NCI-H446 (cell line): Measurements from ENCODE around the gene SHB.
"Not testable (repeated sequence)": the region's sequence is repeated elsewhere in the genome, so short reads cannot be mapped to it uniquely, and the experiment has no call there.

Experiments
- DNase-seq, 2 experiments: peaks; one replicate each; lab custom pipeline; 2025; lab: John Stamatoyannopoulos, UW

SHB gene

DNA sequence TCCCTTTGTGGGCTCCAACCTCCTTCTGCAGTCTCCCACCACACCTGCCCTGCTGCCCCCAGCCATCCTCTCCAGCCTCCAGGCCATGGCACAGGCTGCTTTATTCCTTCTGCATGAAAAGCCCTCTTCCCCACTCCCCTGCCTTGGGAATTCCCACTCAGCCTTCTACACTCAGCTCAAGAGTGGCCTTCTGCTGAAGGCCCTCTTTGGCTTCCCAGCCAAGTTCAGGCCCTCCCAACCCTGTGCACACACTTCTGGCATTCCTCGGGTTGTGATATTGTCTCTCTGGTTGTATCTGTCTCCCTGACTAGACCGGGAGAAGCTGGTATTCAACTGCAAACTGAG is 5.7 kb downstream of the SHB start:
- no peak for DNase-seq

DNA sequence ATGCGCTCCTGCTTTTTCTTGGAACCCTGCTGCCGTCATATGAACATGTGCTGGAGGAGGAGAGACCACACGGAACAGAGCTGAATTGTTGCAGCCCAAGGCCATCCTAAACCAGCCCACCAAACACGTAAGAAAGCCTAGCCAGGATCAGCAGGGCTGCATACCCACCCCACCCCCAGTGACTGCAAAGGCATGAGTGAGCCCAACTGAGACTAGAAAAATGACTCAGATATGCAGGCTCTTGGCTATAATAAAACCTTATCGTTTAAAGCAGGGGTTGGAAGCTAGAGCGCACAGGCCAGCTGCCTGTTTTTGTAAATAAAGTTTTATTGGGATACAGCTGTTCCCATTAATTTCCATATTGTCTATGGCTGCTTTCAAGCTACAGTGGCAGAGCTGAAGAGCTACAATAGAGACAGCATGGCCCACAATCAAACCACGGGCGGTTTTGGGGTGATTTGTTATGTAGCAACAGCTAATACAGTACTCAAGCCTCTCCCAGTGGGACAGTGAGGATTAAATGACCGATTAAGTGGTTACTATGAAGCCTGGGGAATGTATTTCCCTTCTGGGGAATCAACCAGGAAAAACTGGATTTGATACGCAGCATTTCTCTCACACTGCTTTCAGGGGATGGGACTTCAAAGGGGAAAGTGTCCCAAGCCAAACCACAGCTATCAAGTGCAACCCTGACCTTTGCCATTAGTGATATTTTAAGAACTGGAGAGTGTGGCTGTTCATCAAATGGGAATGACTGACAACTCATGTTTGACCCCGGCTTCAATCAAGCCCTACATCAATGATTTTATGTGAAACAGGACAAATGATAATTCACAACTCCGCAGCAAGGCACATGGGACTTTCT is 6.3 kb downstream of the SHB start:
- no peak for DNase-seq

DNA sequence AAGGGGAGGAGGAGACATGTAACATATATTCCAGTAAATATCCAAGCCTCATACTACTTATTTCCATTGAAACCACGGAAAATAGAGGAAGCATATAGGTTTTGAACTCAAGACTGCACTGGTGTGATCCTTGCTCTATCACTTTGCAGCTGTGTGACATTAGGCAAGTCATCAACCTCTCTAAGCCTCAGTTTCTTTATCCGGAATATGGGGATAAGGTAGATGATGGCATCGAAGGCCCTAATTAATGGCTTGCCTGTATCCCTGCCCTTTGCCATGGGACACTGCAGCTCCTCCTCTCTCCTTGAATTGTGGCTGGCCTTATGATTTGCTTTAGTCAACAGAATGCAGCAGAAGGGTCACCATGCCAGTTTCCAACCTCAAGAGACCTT is 6.9 kb downstream of the SHB start:
- no peak for DNase-seq

DNA sequence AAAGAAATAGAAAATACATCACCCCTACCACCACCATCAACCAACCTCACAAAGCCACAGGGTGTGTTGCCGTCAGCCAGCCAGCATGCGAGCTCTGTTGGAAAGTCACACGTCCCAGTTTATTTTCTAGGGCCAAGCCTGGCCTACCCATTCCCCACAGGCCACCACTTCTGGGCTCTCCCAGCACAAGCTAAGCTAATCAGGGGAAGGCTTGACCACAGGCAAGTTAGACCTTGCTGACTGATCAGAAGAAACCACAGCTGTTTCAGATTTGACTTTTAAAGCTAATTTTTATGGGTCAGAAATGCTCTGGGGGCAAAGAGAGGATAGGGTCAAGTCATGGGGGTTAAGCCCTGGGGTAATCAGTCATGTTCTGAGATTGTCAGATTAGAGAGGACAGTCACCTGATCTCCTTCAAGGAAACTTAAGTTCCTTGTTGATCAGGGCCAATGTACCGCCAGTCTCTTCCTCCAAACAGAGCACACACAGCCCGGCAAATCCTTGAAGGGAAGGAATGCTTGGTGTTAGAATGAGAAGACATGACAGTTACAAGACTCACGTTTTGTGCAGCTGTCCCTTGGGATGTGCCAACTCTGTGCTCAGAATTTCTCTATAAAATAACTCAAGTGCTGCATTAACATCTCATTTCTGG is 7.6 kb downstream of the SHB start:
- DNase-seq, result no peak

DNA sequence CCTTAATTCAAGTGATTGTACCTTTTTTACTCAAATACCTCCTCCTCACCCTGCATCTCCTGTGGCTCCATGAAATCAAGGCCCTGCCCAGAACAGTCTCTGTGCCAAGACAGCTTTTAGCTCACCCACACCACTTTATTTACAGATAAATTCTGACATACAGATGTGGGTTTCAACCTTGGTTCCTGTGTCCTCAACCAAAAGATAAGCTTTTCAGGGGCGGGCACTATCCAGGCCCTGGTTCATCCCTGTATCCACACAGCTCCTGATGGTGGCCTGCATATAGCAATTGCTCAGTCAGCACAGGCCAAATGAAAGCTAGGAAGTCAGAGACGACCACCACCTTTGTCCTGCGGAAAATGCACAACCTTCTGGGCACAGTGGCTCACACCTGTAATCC is 8.3 kb downstream of the SHB start:
- DNase-seq, result no peak

DNA sequence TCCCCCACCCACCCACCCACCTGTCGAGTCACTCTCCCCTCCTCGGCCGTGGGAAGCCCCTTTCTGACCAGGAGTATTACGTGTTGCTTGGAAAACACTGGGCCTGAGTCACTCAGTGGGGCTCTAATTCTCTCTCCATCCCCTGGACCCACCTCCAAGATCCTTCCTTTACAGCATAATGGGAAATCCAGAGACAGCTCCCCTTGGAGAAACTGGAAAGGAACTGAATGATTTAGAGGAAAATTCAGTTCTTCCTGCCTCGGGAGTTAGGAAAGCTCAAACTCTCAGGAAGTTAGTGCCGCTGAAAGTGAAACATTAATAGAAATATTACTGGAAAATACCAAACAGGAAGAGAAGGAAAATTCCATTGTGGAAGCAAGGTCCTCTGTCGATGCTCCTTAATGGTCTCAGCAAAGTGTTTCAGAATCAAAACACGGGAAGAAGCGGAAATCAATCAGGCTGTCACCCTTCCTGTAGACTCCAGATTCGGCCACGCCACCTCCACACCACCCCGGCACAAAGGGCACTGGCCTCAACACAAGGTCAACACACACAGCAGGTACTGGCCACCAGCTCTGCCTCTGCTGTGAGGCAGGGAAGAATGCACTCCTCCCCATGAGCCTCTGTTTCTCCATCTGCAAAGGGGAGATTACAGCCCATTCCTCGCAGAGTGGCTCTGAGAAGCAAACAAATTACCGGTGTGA is 9.6 kb downstream of the SHB start:
- DNase-seq, result no peak

DNA sequence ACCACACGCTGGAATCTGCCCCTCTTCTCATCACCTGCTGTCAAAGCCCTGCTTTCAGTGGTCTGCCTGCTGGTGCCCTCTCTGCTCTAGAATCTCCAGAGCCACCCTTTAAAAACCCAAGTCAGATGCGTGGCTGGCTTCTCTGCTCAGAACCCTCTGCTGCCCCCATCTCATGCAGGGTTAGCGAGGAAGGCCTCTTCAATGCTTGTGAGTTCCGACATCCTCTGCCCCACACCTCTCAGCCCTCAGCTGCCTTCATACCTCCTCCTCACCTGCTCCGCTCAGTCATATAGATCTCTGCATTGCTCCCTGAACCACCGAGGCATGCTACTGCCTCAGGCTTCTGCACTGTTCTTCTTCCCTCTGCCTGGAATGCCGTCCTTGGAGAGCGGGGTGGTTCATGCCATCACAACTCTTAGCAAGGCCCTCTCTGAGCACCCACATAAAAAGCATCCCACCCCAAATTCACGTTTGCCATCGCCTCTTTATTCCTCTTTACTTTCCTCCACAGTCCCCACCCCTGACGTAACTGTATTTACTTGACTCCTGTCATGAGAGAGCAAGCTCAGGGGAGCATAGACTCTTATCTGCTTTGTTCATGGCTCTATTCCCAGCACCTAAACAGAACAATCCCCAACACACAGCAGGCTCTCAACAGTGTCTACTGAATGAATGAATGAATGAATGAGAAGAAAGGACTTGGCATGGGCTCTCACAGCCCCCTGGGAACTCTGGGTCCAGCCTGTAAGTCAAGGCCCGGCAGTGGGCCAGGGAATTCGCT is 10.4 kb downstream of the SHB start:
- DNase-seq, result no peak

DNA sequence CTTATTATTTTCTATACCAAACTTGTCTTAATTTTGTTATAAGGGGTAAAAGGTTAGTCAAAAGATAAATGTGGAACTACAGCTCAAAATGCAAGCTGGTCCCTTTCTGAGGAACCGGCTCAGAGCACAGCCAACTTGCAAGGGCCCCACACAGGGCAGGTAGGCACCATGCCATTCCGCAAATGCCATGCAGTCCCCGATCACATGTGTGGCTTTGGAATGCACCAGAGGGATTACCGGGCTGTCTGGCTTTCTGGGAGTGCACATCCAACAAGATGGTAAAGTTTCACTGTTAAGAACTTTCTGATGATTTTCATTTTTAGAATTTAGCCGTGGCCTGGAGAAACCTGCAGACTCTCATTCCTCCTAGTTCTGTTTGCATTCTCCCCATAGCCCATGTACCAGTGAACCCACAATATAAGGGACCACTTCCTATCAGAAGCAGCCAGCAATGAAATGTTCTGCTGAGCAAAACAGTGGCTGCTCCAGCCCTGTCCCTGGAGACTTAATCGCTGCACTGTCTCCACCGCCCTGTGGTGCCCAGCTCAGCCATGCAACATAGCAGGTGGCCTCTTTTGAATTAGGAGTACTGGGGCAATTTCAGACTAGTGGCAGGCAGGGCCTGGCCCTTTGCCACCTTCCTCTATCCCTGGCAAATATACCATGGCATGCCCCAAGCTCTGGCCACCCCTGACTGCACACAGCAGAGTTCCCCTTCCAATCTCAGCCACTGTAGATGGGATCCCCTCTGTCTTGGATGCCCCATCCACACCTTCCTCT is 11.4 kb downstream of the SHB start:
- DNase-seq, result peak in 1 of 2 experiments; percentile 72

DNA sequence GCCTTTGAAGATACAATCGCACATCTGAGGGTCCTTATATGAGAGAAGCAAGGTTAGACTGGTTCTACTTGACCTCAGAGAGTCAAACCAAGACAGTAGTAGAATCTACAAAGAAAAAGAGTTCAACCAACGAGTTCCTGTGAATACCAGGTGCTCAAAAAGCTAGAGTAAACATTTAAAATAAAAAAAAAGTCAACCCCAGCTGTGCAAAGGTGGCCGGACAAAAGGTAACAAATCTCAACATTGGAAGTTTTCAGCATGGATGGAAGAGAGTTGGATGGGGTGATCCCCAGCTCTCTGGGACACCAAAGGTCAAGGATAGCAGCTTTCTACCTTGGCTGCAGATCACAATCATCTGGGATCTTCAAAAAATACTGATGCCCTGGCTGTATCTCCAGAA is 14.4 kb downstream of the SHB start:
- DNase-seq, result no peak

DNA sequence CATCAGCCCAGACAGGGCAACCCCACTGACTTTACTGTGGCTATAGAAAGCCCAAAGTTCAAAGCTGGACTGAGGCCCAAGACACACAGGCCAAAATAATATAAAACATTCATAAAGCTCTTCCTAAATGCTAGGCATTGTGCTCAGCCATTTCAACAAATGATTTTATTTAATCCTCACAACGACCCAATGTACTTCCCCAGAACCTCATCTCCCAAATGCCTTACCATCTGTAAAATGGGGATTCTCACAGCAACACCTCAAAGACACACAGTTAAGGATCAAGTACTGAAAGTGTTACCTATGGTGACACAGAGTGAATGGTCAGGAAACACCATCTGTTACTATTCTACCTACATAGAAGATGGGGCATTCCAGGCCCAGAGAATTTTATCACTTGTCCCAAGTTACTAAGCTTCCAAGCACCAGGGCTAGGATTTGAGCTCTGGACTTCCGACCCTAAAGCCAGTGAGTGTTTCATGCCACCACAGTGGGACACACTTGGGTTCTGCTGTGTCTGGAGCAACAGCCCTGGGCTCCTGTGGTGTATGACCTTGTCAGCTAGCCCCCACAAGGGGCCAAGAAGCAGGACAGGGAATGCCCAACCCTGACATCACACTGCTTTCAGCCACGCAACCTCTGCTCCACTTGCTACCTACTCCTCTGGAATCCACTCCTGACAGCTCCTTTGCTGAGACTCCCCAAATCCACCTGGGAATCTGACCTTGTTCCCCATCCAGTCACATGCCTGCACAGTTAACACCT is 15.1 kb downstream of the SHB start:
- DNase-seq, result no peak

DNA sequence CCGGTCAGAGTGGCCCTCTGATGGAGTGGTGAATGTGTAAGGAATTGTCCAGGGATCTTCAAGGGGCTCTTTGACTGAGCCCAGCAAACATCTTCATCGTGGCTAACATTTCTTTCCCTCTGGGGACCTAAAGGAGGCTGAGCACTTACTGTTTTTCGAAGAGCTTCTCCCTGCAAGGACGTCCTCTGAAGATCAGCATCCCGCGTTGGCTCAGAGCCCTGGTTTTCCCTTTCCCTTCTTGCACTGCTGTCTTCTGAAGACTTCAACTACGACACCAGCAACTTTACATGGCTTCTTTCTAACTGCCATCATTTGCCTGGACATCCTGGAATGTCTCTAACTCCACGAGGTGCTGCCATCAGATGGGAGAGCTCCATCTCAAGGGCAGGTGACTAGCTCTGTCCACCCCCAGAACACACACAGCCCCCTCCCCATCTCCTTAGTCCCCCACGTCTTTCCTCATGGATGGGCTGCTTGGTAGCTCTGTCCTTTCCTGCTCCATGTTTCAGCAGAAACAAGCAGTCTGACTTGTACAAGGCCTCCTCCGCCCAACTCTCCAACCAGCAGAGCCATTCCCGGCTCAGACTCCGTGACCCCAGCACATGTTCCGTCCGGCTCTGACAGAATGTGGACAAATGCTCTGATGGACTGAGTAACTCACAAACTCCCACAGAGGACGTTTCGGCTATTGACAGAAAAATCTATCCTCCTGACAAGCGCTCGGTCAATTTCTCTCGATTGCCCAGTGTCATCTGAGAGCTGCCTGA is 17.1 kb downstream of the SHB start:
- no peak for DNase-seq

DNA sequence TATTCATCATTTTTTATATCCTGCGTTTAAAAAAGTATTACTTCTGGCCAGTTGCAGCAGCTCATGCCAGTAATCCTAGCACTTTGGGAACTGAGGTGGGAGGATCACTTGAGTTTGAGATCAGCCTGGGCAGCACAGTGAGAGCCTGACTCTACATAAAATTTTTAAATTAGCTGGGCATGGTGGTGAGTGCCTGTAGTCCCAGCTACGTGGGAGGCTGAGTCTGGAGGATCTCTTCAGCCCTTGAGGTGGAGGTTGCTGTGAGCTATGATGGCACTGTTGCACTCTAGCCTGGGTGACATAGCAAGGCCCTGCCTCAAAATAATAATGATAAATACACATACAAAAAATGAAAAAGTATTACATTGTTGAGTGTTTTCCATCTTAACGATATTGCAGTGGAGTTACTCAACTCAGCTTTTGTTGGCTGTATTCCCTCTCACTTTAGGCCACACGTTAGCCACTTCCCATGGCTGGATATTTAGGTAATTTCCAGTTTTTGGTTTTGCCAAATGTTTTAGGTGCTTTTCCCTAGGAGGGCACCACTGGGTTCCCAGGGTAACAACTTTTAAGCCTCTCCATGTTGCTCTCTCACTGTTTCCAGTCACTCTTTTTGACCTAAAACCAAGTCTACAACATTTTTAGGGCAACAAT is 20.6 kb downstream of the SHB start:
- DNase-seq, result no peak

DNA sequence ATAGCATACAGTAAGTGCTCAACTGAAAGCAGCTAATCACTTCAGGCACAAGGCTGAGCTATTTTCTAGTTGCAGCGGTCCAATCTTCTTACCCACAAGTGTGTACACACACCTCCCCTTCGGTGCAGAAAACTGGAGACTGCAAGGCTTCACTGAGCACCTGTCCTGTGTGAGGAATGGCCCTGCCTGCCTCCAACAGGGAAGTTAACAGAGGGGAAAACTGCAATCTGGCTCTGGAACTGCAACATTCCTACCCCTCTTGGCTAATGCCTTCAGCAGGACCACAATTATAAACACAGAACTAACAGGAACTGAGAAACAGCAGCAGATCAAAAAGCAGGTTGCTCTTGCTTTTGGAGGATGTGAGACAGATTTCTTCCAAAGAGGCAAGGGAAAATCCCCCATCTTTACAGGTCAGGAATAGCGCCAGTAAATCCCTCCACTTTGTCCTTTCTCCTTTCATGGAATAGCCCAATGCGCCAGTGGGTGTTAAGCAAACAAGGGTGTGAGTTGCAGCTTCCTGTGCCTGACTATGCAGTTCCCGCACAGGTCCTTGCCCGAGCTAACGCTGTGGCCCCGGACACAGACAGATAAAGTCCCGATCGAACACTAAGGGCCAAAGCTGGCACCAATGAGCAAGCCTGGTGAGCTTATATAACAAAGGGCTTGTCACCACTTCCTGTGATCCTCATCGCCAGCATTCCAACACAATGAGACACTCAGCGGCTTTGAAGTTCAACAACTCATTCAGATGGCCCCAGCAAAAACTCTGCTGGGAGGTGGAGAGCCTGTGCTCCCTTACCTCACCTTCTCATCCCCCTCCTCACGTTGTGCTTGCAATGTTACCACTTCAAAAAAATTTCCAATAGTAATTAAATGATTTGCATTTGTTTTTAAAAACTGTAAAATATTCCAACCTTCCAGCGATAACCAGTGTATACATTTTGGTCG is 21.5 kb downstream of the SHB start:
- DNase-seq, result peak in 1 of 2 experiments; percentile 41

DNA sequence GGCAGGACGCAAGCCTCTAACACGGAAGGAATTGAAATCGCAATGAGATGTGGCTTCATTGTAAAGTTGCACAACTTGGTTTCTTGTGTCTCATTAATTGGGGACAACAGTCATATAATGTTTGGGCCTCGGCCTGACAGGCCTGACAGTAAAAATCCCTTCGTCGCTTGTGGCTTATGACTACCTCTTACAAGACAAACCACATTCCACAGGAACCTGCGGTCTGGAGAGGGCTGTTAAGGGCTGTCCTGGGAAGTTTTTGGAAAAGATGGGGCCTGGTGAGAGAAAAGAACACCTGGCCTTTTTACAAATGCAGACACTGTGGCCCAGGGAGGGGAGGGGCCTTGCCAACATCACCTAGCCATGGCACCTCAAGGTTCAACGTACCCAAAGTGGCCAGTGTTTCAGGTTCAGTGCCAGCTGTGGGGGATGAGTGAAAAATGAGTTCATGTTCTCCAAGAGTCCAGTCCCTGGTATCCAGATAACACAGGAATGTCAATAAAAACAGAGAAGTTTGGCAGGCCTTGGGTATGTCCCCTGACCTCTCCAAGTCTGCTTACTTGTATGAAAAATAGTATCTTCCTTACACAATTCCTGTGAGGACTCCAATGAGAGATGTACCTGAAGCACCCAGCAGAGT is 22.2 kb downstream of the SHB start:
- no peak for DNase-seq

DNA sequence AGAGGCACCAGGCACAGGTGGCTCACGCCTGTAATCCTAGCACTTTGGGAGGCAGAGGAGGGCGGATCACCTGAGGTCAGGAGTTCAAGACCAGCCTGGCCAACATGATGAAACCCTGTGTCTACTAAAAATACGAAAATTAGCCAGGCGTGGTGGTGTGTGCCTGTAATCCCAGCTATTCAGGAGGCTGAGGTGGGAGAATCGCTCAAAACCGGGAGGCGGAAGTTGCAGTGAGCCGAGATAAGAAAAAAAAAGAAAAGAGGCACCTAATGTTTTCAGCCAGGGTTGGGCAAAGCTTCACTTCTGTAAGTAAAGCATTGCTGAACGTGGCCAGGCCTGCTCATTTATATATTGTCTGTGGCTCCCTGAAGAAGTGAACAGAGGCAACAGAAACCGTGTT is 23.1 kb downstream of the SHB start:
- not testable (repeated sequence) for DNase-seq

DNA sequence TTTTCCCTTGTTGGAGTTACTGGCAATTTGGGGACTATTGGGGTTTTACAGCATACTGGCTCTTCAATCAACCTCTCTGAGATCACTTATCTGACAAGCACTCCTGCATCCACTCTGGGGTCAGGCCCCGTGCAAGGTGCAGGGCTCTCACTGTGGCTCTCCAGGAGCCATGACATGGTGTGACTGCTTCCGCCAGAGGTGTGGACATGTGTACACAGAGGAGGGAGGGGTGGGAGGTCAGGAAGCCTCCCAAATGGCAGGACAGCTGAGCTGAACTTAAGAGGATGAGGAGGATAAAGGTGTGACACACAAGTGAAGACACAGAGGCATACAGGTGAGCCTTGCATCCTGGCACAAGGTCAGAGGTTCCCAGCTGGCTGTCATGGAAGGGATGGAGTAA is 24.3 kb downstream of the SHB start:
- no peak for DNase-seq

DNA sequence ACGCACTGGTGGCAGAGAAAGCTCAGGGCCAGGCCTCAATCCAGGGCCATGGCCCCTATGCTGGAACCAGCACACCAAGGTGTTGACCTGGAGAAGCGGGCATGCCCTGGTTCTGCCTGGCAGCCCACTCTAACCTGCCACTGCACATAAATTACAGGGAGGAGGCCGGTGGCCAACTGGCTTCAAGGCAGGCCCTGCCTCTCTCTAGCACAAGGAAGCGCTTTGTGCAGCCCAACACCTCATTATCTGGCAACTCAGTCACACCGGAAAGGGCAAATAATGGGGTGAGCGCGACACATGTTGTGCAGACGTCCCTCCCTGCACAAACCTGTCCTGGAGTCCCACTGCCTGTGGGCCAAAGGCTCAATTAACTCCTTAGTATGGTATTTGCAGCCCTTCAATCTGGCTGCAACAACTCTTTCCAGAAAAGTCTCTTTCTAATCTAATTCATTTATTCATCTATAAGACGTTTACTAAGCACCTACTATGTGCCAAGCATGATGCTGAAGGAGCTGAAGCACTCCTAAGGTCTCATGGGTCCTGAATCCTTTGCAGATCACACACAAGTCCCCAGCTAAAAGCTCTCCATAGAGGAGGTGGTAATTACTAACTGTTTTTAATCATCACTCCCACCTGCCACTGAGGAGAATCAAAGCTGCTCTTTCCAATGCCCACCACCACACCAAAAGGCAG is 24.9 kb downstream of the SHB start:
- no peak for DNase-seq
